GM20431 (cell line): ENCODE data around the gene TUBG2.

Experiments
- in situ Hi-C: fragments of 300-500 bp; cut with MseI, MboI; formaldehyde crosslinking; loops from one replicate; pipeline ENCODE4 v1.15.0; 2020; ENCODE audit warnings: low sequenced_read_pairs; ENCODE audit not compliant: unreplicated experiment

The TUBG2 gene

DNA sequence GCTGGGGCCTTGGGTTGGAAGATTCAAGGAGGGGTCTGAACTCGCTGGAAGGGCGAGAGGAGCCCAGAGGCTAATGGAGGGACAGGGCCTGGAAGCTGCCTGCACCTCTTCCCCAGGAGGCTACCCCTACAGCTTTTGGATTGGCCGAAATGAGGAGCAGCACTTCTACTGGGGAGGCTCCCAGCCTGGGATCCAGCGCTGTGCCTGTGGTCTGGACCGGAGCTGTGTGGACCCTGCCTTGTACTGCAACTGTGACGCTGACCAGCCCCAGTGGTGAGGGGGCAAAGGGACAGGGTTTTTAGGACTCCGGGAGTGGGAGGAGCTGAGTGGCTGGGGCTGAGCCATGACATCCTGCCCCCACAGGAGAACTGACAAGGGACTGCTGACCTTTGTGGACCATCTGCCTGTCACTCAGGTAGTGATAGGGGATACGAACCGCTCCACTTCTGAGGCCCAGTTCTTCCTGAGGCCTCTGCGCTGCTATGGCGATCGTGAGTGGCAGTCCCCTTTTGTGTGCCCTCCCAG, 32.0 kb downstream of the TUBG2 start:
- in situ Hi-C loops = no loop called here

DNA sequence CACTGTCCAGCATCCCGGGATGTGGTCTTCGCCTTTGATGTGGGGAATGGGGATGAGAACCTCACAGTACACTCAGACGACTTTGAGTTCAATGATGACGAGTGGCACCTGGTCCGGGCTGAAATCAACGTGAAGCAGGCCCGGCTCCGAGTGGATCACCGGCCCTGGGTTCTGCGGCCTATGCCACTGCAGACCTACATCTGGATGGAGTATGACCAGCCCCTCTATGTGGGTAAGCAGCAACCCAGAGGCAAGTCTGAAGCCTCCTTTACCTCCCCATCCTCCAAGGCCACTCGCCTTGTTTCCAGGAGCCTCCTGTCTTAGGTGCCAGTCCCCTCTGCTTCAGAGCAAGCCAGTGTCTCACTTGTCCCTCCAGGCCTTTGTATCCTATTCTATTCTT, 33.4 kb downstream of the TUBG2 start:
- in situ Hi-C loops = no loop called here

DNA sequence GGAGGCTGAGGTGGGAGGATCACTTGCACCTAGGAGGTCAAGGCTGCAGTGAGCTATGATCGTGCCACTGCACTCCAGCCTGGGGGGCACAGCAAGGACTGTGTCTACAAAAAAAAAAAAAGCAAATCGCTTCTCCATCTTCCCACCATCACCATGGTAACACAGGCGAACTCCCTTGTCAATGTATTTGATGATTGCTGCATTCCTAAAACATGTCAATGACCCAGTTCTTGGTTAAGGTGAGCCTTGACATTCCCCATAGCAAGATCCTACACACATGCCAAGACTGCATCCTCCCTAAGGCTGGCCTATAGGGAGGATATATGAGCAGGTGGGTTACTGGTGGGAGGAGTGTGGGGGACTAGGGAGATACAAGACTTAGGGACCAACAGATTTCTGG, 35.4 kb downstream of the TUBG2 start:
- in situ Hi-C loops = no loop called here

DNA sequence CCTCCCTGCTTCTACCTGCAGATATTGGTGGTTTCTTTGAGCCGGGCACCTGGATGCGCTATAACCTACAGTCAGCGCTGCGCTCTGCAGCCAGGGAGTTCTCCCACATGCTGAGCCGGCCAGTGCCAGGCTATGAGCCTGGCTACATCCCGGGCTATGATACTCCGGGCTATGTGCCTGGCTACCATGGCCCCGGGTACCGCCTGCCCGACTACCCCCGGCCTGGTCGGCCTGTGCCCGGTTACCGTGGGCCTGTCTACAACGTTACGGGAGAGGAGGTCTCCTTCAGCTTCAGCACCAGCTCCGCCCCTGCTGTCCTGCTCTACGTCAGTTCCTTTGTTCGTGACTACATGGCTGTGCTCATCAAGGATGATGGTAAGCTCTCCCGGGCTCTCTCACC, 36.4 kb downstream of the TUBG2 start:
- in situ Hi-C loops = no loop called here

DNA sequence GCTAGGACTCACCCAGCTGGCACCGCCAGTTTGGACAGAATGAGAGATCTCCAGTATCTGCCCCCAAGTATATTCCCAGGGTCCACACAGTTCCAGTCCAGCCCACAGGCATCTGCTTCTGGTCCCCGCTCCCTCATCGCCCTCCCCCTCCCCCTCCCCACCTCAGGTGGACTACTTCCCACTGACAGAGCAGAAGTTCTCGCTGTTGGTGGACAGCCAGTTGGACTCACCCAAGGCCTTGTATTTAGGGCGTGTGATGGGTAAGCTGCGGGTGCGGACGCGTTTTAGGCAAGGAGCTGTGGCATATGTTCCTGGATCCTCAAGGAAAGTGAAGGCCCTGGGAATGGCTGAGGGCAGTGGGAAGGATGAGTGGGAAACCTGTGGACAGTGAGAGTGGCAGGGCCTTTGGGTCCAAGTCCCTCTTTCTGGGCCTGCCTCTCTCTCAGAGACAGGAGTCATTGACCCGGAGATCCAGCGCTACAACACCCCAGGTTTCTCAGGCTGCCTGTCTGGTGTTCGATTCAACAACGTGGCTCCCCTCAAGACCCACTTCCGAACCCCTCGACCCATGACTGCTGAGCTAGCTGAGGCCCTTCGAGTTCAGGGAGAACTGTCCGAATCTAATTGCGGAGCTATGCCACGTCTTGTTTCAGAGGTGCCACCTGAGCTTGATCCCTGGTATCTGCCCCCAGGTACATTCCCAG, 38.2 kb downstream of the TUBG2 start:
- in situ Hi-C loops = no loop called here

DNA sequence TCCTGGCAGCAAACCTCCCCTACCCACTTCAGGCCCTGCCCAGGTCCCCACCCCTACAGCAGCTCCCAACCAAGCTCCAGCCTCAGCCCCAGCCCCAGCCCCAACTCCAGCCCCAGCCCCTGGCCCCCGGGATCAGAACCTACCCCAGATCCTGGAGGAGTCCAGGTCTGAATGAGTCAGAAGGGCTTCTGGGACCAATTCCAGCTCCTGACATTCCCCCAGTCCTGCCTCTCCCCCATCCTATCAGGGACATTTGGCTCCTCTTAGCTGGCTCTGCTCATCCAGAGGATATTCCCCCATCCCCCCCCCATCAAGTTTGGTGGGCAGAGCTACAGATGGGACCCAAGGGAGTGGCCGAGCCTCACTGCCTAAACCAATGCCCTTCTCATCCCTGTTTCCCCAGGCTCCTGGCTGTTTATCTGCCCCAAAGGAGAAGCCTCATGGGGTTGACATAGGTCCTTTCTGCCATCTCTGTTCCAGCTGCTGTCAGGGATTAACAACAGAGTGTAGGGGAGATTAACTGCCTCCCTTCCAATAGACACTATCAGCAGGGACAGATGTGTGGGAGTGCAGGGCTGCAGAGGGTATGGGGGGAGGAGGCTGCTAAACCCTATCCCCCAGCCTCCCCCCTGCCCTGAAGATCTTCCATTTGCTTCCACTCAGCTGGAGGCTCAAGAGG, 39.8 kb downstream of the TUBG2 start:
- in situ Hi-C loops = no loop called here

DNA sequence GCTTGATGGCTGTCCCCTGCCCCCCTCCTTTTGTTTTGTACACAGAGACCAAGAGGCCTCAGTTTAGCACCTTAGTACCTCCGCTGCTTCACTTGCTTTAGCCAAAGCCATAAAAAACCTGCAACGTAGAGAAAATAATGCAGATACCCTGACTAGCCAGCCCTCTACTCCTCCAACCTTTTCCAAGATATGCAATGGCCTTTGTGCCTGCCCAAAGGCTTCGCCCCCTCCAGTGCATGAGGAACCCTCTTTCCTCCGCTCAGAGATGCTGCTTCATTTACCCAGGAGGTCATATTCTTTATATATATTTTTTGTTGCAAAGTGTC, 40.3 kb downstream of the TUBG2 start:
- in situ Hi-C loops = no loop called here

DNA sequence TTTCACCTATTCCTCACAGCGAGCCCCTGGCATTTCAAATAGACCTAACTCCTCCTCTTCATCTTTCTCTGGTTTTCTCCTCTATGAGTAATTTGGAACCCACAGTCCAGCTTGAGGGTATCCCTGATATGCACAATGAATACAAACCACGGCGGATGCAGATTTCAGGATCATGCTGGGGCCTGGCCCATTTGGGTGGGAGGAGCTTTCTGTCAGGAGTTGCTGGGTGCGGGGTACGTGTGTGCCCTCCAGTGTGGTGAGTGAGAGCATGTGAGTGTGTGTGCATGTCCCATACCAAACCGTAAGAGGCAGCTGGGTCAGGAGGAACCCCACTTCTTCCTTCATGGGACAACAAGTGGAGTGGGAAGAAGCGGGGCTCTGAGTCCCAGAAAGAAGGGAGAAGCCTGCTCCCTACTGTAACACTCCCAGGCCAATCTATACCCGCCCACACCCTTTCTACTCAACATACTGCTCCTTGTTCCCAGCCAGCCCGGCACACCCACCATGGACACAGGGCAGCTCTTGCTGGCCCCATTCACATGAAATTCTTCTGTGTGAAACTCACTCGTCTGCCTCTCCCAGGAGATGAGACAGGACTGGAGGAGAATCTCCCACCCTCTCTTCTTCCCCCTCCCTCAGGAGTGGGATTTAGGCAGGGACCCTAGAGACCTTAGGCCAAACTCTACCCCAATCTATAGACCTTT, 41.7 kb downstream of the TUBG2 start:
- in situ Hi-C loops = no loop called here

DNA sequence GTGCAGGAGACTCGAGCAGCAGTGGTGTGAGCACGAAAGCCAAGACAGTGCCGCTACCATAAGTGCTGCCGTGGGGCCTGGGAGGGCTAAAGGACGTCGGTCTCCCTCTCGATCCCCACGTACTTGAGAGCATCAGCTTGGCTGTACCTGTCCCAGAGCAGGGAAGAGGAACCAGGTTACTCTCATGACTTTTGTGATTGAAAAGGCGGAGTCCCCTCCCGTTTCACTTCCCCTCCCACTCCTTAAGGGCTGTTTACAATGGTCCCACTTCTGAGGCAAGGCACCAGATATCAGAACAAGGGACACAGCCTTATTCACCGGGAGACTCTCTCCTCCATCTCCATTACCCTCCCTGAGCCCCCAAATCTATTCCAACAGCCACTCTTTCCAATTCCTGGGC, 43.4 kb downstream of the TUBG2 start:
- in situ Hi-C loops = no loop called here

DNA sequence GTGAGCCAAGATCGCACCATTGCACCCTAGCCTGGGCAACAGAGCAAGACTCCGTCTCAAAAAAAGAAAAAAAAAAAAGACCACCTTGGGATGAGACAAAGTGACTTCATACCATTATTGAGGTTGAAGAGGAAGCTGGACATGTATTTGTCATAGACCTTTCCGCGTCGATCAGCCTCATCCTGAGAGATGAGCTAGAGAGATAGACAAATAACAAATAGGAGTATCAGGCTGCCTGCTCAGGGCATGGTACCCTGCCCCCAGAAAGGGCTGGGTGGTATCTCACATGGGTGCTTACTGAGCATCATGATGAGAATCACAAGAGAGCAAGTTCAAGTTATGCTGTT, 45.4 kb downstream of the TUBG2 start:
- in situ Hi-C loops = no loop called here

DNA sequence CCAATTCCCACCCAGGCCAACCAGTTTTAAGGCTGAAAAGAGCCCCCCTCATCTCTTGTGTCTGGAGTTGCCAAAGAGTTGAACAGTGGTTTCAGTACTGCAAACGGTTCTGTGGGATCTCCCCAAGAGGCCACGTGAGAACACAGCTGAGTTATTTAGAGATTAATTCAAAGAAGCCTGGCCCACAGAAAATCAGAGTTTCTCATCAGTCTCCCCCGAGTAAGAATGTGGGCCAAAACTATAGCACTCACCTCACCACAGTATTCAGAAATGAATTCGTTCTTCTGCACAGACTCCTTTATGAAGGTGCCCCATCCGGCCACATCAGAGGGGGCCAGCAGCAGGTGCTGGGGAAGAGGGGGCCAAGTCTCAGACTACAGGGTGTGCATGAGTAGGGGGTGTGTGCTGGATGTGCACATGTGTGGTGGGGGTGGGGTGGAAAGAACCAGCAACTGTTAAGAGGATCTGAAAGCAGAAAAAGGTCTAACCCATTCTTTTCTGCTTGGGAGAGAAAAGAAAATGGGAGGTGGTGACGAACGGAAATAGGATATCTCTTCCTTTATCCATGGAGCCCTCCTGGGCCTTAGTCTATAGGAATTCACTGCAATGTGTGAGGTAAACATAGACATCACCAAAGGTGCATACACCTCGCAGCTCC, 45.9 kb downstream of the TUBG2 start:
- in situ Hi-C loops = no loop called here

DNA sequence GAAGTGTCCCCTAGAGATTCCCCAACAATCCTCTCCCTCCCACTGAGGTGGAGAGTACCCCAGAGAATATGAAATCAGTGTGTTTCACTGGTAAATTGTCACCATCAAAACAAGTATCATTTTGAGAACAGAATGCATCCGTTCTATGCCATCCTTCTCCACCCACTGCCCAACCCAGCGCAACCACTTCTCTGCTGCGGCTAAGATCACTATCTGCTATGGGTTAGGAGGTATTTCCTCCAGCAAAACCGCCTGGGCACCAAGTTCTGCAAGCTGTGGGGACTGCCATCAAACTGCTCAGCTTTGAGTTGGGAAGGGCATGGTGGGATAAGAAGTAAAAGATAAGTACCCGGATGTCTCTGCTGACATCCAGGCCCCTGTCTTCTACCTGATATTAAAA, 47.6 kb downstream of the TUBG2 start:
- in situ Hi-C loops = no loop called here

DNA sequence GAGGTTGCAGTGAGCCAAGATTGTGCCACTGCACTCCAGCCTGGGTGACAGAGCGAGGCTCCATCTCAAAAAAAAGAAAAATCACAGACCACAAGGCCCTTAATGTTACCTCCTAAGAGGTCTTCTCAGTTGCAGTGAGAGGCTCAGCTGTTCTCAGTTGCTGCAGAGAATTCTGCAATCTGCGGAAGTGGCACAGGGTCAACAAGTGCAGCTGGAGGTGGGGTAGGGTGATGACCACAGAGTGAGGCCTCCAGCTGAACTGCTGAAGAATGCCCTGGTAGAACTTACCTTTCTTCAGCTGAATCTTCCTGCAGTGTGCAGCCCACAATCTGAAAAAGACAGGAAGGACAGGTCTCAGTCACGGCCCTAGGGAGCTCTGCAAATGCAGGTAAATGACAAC, 49.5 kb downstream of the TUBG2 start:
- in situ Hi-C loops = no loop called here

DNA sequence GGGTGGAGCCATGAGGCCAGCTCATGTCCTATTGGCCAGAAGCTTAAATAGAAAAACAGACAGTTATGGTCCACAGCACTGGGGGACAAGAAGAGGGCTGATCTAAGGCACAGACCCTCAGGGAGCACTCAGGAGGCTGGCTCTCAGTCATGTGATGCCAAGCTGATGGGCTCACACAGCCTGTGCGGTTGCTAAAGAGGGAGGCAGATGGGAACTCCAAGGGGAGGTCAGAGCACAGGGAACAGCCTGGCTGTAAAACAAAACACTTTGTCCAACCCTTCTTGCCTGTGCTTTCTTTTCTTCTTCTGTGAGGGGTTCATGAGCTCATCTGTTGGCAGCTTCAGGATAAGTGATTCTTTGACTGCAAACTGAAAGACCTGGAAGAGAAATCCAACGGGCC, 50.5 kb downstream of the TUBG2 start:
- in situ Hi-C loops = no loop called here
